ENCODE measurements around the gene BBC3.

The BBC3 gene

DNA sequence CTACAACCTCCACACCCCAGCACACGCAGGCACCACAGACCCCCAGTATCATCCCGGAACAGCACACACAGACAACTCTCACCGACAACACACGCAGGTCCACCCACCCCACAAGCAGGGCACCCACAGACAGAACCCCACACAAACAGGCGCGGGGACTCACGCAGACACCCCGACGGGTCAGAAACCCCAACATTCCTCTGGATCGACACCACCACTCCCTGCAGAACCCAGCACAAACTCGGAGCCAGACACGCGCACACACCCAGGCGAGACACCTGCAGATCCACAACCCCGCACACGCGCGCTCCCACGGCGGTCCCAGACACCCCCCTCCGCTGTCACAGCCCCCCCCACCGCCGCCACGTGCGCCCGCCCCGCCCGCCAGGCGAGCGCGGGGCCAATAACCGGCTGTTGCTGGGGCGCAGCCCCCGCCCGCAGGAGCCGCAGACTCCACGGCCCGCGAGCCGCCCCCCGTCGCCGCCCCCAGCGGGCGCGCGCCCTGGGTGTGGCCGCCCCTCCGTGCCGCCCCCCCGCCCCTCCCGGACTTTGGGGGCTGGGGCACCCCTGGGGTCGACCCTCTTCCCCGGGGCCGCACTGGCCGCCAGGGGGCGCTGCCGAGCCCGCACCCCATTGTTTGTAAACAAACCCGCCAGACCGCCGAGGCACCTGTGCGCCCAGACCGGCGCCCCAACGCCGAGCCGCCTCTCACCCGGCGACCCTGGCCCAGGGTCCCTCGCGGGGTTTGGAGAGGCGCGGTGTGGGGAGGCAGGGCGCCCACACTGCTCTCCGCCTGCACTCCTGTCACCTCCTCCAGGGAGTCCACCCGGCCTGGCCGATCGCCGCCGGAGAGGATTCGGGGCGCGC is 712 bp downstream of the BBC3 start:
- peak; percentile 49 for DNase-seq

DNA sequence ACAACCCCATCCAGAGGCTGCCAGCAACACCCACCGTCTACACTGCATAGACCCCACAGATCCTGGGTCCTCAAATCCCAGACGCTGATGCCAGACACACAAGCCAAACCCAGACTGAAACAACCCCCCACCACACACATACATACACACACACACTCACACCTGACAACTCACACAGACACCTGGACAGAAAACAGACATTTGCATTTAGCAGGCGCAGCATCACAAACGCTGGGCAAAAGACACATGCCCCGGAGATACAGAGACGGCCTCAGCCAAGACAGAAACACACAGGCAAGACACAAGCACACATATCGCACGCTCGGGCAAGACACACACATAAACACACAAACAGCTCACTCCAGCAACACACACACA is 1.3 kb downstream of the BBC3 start:
- DNase-seq, result no peak

DNA sequence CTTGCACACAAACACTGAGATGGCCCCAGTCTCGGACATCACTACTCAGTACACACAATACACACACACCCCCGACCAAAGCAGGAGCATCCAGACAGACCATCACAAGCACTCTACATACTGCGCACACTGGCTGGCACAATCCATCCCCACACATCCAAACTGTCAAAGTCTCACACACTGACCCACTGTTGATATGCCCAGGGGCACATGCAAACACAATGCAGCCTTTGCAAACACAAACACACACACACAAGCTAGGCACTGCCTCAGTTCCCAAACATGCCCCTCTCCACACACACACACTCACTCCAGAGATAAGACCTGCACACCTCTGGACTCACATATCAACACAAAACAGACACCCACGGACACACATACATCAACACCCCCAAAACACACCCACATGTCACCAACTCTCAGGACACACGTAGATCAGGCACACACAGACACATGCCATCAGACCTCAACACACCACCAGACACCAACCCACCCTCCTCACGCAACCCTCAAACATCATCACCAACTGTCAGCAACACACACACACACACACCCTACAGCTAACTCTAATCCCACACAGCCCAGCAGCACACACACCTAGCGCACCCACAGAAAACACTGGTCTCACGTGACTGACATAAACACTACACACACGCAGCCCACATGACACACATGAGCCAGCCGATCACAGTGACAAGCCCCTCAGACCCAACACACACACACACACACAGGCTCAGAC is 1.9 kb downstream of the BBC3 start:
- peak; percentile 46 for DNase-seq

DNA sequence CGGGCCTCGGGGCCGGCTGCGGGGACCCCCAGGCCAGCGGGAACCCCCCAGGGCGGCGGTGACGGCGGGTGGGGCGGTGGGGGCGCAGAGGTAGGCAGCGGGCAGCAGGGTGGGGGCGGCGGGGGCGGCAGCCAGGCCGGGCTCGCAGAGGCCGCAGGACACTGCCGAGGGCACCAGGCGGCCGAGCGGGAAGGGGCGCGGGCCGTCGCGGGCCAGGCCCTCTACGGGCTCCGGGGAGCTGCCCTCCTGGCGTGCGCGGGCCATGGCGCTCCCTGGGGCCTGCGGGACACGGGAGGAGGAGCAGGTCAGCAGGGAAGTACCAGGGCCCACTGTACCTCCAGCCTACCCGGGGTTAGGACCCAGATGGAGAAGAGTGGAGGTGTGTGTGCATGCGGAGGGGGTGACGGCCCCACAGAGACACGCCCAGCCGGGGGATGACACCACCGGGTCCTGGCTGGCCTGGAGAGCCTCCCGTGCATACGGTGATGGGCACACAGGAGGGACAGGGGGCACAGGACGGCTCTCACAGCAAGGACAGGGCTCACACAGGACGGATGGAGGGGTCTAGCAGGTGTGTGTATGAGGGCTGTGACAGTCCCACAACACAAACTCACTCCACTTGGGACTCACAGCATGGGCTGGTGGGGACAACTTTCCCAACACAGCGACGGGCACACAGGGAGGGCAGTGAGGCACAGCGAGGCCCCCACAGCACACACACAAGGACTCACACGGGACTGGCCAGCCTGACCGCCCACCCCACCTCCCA is 2.6 kb downstream of the BBC3 start:
- DNase-seq, result peak; percentile 61

DNA sequence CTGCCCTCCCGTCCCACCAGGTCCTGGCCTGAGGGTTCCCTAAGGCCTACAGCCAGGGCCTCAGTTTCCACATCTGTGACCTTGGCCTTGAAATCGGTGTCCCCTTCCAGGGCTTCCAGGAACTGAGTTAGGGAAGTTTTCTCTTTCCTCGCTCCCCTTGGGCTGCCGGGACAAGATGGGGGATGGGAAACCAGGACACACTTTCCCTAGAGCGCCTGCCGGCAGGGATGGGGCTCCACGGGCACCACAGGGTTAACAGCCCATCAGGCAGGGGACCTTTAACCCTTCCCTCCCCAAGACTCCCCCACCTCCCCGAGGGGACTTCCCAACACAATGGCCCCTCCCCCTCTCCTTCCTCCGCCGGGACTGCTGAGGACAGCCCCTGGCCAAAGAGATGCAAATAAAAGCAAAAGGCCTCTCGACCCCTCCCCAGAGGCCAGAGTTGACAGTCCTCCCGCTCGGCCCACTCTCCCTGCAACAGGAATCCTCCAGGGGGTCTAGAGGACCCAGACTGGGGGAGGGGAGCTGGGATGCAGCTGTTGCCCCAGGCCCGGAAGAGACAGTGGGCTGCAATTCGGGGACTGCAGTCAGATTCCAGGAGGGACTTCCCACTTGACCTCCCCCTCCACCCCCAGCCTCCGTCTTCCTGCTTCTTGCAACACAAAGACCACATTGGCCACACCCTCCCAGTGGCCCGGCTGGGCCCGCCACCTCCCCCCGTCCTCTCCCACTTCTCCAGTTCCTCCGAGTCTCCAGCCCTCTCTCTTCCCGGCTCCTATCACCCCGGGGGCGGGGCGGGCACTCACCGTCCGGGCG is 3.4 kb downstream of the BBC3 start:
- peak; percentile 98 for DNase-seq

DNA sequence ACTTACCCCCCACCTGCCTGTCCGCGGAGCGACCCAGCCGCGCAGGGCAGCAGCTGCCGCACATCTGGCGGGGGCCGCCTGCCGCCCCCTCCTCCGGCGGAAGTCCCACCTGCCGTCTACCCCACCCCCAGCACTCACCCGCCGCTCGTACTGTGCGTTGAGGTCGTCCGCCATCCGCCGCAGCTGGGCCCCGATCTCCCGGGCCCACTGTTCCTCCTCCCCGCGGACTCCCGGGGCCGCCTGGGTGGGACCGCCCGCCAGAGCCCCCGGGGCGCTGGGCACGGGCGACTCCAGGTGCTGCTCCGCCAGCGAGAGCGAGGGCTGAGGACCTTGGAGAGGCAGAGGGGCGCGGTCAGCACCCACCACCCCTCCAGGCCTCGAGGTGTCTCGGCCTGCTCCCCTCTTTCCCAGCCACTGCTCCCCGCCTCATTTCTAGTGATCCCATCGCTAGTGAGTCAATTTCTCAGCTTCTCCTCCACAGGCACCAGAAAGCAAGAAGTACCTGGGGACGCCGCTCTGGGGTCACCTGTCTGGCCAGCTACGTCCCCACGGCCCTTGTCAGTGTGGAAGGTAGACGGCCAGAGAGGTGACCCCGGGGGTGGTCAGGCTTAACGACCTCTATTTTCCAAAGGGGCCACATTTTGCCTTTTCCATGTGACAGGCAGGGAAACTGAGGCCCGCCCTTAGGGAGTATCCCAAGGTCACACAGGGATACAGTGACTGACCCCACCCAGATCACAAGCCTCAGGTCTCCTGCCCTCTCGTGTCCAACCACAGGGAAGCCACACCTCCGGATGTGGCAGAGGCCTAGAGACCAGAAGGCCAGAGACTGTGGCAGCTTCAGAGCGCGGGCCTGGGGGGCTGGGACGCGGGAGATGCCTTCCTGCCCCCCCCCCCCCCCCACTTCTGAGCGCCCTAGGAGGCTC is 4.3 kb downstream of the BBC3 start:
- DNase-seq, result peak; percentile 88

DNA sequence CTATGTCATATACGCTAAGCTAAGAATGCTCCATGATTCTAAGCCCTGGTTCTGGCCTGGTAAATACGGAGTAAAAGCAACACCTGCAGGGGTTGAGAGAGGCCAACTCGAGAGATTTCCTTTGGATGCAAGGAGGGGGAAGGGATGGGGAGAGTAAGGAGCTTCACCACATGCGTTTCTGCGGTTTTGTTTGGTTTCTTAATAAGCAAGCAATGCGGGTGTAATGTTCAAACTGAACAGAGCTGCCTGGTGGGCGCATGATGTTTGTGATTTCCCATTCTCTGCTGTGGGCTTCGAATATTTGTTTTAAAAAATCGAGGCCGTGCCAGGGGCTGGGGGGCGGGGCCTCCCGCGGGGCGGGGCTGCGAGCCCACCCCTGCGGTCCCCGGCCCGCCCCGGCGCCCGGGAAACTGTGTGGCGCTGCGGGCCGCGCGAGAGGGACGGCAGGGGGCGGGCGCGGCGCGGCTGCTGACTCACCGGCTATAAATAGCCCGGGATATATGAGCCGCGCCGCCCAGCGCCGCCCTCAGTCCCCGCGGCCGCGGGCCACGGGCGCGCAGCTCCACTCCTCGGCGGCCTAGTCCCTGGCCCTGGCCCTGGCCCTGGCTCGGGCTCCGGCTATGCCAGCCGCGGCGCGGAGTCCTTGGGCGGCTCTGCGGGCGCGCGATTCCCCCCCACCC is 5.1 kb downstream of the BBC3 start:
- peak; percentile 88 for DNase-seq

DNA sequence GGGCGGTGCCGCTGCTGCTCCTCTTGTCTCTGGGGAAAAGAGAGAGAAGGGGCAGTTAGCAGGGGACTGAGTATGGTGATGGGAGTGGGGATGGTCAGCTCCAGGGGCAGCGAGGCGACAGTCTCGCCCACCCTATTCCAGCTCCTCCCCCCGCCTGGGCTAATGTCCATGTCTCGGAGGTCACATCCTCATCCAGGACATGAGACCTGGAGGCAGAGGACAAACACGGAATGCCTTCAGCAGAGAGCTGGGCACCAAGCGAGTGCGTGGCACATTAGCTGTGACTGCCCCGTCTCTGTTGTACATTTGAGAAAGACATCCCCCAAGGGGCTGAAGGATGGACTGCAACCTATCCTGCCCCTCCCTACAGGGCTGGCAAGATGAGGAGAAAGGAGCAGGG is 9.1 kb downstream of the BBC3 start:
- DNase-seq, result no peak

DNA sequence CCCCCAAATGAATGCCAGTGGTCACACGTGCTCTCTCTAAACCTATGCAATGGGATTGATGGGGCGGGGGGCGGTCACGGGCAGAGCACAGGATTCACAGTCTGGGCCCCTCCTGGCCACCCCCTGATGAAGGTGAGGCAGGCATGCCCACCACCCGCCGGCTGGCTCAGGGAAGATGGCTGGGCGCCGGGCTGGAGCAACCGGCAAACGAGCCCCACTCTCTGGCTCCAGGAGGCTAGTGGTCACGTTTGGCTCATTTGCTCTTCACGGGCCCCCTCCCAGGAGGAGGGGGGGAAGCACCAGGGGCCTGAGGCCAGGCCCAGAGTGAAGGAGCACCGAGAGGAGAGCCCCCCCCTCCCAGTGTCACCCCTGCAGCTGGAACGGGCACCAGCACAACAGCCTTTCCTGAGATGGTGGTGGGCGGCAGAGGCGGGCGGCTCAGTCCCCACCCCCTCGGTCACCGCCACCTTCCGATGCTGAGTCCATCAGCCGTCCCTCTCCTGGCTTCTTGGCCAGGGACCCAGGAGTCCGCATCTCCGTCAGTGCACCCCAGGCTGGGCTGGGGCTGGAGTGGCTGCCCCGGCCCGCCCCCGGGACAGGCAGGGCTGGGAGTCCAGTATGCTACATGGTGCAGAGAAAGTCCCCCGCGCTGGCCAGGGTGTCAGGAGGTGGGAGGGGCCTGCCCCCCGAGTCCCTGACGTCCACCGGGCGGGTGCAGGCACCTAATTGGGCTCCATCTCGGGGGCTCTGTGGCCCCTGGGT is 9.7 kb downstream of the BBC3 start:
- DNase-seq, result no peak

DNA sequence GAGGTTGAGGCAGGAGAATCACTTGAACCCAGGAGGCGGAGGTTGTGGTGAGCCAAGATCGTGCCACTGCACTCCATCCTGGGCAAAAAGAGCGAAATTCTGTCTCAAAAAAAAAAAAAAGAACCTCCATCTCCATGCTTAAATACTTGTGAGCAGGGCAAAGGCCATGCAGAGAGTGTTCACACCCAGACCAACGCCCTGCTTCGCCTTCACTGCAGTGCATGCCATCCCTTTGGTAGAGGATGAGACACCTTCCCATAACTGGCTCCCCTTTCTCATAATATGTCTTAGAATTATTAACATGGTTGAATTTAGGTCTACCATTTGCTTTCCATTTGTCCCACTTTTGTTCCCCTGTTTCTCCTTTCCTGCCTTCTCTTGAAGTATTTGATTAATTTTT is 15.4 kb downstream of the BBC3 start:
- no peak for DNase-seq

DNA sequence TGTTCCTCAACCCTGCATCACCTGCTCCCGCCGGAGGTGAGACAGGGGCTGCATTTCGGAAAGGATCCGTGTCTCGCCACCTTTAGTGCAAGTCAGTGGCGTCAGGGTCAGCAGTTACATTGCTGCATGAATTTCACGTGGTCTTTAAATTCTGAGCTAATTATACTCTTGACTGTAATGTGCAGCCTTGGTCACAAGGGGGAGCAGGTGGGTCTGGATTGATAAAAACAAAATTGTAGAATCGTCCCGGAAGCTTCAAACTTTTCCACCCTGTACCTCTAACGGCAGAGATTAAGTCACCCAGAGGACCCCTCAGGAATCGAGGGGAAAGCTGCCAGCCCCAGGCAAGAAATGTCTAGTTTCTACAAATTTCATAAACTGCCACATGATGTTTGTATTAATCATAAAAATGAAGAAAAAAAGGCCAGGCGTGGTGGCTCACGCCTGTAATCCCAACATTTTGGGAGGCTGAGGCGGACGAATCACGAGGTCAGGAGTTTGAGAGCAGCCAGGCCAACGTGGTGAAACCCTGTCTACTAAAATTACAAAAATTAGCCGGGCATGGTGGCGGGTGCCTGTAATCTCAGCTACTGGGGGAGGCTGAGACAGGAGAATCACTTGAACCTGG is 20.2 kb downstream of the BBC3 start:
- peak; percentile 83 for DNase-seq

DNA sequence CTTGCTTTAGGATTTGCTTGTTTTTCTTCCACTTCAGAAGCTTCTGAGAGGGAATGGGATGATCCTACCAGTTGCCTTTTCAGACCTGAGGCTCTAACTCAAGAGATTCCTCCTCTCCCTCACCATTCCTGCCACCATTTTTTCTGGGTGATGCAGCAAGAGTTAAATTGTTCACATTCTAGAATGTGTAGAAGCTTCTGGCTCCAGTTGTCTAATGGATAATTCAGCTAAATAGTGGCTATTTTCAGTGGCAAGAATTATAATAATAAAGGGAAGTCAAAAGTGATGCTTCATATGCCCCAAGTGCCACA is 20.9 kb downstream of the BBC3 start:
- DNase-seq, result no peak

DNA sequence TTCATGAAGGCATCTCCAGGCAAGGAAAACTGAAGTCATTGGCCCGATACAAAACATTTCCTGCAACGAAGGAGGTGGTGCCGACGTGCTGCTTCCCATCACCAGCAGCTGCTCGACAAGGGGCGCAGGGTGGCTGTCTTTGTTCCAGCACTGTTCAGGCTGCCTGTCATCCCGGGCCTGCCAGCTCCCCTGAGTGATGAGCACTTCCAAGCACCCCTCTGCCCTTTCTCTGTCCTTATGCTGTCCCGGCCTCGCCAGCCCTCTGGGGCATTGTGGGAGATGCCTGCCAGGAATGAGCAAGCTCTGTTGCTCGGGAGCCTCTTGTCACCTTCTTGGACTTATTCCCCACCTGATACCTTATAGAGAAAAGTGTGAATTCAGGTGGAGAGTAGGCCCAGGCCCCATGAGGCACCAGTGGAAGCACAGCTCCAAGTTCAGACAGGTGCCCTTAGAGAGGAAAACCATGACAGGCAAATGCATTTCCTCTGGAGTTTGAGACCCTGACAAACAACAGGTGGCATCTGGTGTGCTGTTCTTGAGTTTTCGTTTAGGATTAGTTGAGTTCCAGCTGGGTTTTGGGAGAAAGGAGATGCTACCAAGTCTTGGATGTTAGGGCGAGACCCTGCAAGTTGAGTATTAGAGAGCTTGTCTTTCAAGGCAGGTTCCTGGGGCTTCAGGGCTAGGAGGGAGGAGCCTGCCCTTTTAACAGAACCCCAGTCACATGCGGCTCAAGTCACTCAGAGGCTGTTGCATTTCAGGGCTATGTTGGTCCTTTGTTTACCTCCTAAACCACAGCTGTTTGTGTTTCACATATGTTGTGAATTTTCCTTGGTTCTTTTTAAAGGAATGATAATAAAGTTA is 21.4 kb downstream of the BBC3 start:
- no peak for DNase-seq

DNA sequence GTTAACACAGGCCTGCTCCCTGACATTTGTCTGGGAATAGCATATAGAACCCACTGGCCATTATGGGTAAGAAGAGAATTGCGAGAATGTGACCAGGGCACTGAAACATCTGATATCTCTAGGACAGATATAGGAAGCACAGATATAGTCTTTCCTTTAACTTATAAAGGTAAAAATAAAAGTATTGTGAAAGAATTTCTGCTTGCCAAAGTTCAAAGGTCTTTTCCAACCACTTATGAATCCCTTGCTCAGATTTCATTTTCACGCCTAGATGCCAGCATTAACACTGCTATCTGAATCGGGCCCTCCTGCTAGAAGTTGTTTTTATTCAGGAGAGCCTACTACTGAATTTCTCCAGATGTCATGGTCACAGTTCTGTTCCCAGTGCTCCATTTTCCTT is 27.7 kb downstream of the BBC3 start:
- DNase-seq, result no peak

DNA sequence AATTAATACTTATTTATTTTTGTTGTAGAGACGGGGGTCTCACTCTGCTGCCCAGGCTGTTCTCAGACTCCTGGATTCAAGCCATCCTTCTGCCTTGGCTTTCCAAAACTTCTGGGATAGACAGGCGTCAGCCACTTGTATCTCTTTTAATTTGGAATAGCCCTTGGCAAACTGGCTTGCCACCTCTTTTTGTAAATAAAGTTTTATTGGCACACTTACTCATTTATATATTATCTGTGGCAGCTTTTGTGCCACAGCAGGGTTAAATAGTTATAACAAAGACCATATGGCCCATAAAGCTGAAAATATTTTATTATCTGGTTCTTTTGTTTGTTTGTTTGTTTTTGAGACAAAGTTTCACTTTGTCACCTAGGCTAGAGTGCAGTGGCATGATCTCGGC is 30.5 kb downstream of the BBC3 start:
- no peak for DNase-seq

DNA sequence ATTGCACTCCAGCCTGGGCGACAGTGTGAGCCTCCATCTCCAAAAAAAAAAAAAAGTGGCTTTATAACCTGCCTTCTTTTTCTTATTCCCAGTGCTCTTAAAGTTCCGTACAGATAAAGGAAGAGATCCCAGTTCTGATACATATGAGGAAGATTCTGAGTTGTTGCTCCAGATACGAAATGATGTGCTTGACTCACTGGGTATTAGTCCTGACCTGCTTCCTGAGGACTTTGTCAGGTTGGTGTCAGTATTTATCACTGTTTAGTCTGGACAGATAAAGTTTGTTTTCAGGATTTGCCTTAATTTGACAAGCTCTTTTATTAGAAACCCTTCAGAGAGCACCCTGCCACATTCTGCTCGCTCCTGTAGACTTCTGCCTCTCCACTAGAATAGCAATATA is 33.9 kb downstream of the BBC3 start:
- no peak for DNase-seq

DNA sequence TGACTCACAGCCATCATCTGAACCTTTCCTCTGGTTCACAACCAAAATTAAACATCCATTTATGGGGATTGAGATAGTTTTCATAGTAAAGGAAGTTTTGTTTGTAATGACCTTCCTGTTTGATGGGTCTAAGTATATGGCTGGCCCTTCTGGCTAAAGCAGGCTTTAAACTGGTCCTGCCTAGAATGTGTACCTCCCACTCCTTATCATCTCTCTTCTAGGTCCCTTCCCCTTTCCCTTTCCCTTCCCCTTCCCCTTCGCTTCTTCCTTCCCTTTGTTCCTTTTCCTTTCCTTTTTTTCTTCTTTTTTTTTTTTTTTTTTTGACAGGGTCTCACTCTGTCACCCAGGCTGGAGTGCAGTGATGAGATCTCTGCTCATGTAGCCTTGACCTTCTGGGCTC is 35.6 kb downstream of the BBC3 start:
- DNase-seq, result no peak

DNA sequence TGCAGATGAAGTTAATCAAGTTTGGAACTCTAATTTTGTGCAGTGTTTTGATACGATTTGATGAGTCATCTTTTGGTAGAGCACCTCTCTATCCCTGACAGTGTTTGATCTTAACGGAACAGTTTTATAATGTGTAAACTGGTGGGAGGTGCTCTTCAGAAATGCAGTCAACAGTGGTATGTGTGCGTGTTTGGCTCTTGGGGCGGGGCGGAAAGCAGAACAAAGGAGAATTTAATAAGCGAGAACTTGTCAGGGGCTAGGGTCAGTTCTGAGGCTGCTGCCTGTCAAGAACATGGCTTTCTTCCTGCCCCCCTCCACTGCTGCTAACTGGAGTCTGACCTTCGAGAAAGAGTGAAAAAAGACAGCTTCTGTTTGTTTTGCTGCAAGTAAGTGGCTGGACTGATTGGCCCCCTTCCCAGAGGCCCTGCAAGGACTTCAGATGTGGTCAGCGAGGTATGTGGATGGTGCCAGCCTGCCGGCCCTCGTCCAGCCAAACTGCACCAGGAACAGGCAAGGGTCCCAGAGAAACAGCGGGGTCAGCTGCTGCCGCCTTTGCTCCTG is 40.8 kb downstream of the BBC3 start:
- peak; percentile 75 for DNase-seq

Measured in EL (cell line).